ENCODE measurements around the gene GGNBP2.

Gene GGNBP2

DNA sequence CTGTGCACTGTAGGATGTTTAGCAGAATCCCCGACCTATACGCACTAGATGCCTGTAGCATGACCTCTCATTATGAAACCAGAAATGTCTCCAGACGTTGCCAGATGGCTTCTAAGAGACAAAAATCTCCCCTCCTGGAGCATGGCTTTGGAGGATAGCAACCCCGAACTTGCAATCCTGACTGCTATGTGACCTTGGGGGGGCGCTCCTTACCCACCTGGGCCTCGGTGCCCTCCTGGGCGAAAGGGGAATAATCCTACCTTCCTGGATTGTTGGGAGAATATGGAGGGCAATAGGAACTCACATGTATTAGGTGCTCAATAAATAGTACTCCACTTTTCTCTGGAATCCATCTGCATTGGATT lies 64.8 kb downstream of the GGNBP2 start:
- no peak overlapping the region for H3K4me3 Mint-ChIP-seq
- H3K4me1 Mint-ChIP-seq = peaks cover 28% of the 10 kb centered on the region
- H3K27ac Mint-ChIP-seq = no peak overlapping the region
- no peaks in the 10 kb centered on the region for H3K9me3 Mint-ChIP-seq
- no peak for DNase-seq
- H3K27me3 Mint-ChIP-seq = peaks cover 4% of the 10 kb centered on the region
- peaks cover 2% of the 10 kb centered on the region for H3K36me3 Mint-ChIP-seq
- CTCF ChIA-PET = no interaction called here

DNA sequence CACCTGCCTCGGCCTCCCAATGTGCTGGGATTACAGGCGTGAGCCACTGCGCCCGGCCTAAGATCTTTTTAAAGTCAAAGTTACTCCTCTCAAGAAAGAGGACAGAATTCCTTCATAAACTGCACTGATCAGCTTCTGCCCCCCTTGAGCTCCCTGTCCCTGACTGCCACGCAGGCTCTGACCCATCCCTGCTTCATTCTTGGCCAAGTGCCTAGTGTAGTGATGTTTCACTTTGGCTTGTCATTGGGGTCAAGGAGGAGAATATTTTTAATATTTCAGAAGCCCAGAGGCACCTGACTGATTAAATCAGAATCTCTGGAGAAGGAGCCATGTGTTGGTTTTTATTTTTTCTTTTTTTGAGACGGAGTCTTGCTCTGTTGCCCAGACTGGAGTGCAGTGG lies 65.8 kb downstream of the GGNBP2 start:
- Mint-ChIP-seq H3K36me3 (peaks cover 2% of the 10 kb centered on the region), H3K9me3 (no peaks in the 10 kb centered on the region), H3K4me3 (no peak overlapping the region), H3K27ac (no peak overlapping the region), H3K4me1 (peaks cover 21% of the 10 kb centered on the region), H3K27me3 (peaks cover 4% of the 10 kb centered on the region)
- CTCF ChIA-PET = interaction anchor here (1.2 to 2.4 kb wide), 2 partner anchors 8 to 15 kb away, joined by 6 to 9 read pairs; no protein-coding TSS in a partner anchor
- DNase-seq = no peak

DNA sequence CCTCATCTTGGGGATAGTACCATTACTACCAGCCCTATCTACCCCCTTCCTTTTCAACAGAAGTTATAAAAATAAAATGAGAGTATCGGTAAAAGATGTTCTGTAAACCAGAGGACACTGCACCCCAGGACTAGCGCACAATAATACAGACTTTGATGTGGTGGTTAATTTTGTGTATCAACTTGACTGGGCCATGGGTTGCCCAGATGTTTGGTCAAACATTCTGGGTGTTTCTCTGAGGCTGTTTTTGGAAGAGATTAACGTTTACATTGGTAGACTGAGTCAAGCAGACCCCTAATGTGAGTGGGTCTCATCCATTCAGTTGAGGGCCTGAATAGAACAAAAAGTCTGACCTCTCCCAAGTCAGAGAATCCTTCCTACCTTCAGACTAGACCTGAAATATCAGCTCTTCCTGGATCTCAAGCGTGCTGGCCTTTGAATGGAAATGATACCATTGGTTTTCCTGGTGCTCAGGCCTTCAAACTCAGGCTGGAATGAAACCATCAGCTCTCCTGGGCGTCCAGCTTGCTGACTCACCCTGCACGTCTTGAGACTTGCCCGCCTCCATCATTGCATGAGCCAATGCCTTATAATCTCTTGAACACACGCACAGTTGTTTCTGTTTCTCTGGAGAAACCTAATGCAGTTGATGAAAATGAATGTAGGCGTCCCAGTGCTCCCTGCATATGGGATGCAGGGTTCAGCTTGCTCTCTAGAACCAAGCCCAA lies 66.8 kb downstream of the GGNBP2 start:
- no peak for DNase-seq
- CTCF ChIA-PET = interaction anchor here (1.2 to 2.4 kb wide), 2 partner anchors 9 to 14 kb away, joined by 6 to 9 read pairs; no protein-coding TSS in a partner anchor
- Mint-ChIP-seq H3K9me3 (no peaks in the 10 kb centered on the region), H3K27ac (no peak overlapping the region), H3K27me3 (peaks cover 6% of the 10 kb centered on the region), H3K4me1 (peaks cover 14% of the 10 kb centered on the region), H3K36me3 (peaks cover 2% of the 10 kb centered on the region), H3K4me3 (no peak overlapping the region)

DNA sequence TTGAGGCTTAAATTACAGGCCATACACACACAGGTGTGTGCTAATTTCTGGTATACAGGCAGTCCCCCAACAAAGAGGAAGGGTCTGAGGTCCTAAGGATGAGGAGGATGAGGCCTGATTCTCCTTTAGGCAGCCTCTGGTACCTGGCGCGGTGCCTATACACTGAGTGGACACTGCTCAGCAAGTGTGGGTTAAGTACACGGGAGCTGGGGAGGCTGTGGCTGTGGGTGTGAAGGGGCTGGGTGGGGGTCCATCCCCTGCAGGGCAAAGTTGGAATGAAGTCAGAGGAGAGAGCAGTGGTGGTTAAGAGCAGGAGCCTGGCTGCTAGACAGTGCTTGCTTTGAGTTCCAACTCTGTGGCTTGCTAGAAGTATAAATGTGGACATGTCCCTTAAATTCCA lies 67.6 kb downstream of the GGNBP2 start:
- Mint-ChIP-seq H3K27ac (no peak overlapping the region), H3K9me3 (no peaks in the 10 kb centered on the region), H3K4me3 (no peak overlapping the region), H3K4me1 (peaks cover 14% of the 10 kb centered on the region), H3K36me3 (peaks cover 2% of the 10 kb centered on the region), H3K27me3 (peaks cover 10% of the 10 kb centered on the region)
- DNase-seq = no peak
- CTCF ChIA-PET = interaction anchor here (2.4 kb wide), 2 partner anchors 11 to 13 kb away, joined by 5 to 9 read pairs; partner anchors contain the start of gene MRM1

DNA sequence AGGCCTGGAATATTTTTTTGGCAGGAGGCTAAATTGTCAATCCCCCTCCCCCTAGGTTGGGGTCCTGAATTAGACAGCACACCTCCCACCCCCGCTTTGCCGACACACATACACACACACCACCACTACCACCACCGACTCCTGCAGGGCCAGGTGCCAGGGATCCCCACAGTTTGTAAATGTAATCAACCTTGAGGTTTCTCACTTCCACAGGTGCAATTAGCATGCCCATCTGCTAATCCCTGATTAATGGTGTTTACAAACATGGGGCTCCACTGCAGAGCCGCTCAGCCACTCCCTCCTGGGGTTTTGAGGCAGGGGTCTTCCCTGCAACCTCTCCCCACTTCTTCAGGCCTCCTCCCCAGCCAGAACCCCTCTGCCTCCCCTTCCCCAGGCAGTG lies 68.4 kb downstream of the GGNBP2 start:
- peaks cover 10% of the 10 kb centered on the region for H3K4me1 Mint-ChIP-seq
- peaks cover 15% of the 10 kb centered on the region for H3K27me3 Mint-ChIP-seq
- no peak for DNase-seq
- H3K36me3 Mint-ChIP-seq = peaks cover 1% of the 10 kb centered on the region
- no peaks in the 10 kb centered on the region for H3K9me3 Mint-ChIP-seq
- CTCF ChIA-PET = interaction anchor here (2.4 kb wide), 1 partner anchor 11 kb away, joined by 5 read pairs; the partner anchor contains the start of gene MRM1
- H3K27ac Mint-ChIP-seq = no peak overlapping the region
- H3K4me3 Mint-ChIP-seq = no peak overlapping the region

DNA sequence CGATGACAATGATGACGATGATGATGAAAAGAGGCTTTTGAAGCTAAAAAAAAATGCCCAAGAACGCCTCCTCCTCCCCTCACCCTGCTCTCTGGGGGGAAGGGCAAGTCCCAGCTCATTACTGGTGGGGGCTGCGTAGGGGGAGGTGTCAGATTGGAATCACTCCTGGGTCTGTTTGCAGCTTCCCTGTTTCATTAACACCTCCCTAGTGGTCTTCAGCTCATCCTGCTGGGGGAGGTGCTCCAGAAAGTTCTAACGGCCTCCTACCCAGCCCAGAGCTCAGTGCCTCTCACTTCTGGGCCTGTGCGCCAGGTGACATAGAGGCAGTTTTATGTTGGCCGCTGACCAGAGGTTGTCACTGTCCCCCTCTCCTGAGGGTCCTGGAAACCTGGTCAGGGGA lies 69.4 kb downstream of the GGNBP2 start:
- Mint-ChIP-seq H3K4me1 (peaks cover 1% of the 10 kb centered on the region), H3K36me3 (peaks cover 1% of the 10 kb centered on the region), H3K27me3 (peaks cover 15% of the 10 kb centered on the region), H3K27ac (no peak overlapping the region), H3K4me3 (no peak overlapping the region), H3K9me3 (no peaks in the 10 kb centered on the region)
- CTCF ChIA-PET = interaction anchor here (1.4 to 2.4 kb wide), 2 partner anchors 12 kb away, joined by 3 to 5 read pairs; partner anchors contain the start of gene MRM1
- DNase-seq = no peak

DNA sequence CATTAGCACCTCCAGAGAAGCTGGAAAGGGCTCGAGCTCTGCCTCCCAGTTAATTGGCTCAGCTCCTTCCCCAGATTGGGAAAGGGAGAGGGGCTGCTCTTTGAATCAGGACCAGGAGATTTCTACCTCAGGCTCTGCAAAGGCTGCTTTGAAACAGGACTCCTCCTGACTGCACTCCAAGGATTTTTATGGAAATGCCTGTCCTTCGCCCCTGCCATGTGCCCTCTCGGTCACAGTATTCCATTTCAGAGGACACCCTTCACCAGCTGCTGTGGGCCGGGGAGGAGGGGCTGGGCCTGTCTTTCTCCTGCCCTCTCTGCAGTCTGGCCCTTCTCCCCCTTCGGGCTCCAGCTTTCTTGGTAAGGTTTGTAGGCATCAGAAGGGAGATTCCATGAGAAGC lies 70.2 kb downstream of the GGNBP2 start:
- Mint-ChIP-seq H3K27ac (no peak overlapping the region), H3K4me1 (no peaks in the 10 kb centered on the region), H3K36me3 (no peaks in the 10 kb centered on the region), H3K27me3 (peaks cover 15% of the 10 kb centered on the region), H3K9me3 (no peaks in the 10 kb centered on the region), H3K4me3 (no peak overlapping the region)
- DNase-seq = no peak
- CTCF ChIA-PET = interaction anchor here (1.2 to 2.4 kb wide), 4 partner anchors 11 to 13 kb away, joined by 3 to 11 read pairs (median 4); partner anchors contain the start of gene MRM1

DNA sequence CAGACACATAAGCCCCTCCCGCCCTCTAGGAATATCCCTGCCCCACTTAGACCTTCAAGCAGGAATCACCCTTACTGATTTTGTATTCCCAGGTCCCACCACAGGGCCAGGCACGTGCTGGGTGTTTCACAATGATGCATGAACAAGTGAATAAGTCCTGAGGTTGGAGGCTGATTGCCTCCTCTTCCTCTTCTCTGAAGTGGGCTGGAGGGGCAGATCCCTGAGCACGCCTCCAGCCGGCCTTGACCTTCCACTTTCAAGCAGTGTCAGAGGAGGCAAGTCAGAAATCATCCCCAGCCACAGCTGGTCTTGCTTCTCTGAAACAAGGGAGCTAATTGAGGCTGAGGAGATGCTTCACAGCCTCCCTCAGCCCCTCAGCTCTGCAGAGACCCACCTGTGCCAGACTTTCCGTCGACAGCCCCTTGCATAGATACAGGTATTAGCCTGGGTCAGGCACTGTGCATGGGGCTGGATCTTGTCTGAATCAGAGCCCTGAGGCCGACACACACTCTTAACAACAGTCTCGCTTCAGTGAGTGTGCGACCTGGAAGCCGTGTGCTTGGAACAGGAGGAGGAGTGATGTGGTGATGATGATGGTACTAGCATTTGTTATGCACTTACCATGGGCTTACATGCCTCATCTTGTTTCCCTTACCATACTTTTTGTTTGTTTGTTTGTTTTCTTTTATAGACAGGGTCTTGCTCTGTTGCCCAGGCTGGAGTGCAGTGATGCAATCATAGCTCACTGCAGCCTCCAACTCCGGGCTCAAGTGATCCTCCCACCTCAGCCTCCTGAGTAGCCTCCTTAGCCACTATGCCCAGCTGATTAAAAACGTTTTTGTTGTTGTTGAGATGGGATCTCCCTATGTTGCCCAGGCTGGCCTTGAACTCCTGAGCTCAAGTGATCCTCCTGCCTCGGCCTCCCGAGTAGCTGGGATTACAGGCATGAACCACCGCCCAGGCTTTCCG lies 71.6 kb downstream of the GGNBP2 start:
- peaks cover under 1% of the 10 kb centered on the region for H3K4me1 Mint-ChIP-seq
- no peak overlapping the region for H3K4me3 Mint-ChIP-seq
- peaks cover 17% of the 10 kb centered on the region for H3K27me3 Mint-ChIP-seq
- no peak overlapping the region for H3K27ac Mint-ChIP-seq
- H3K9me3 Mint-ChIP-seq = no peaks in the 10 kb centered on the region
- no peaks in the 10 kb centered on the region for H3K36me3 Mint-ChIP-seq
- DNase-seq = no peak
- CTCF ChIA-PET = interaction anchor here (1.2 to 2.2 kb wide), 3 partner anchors 10 to 13 kb away, joined by 4 to 11 read pairs (median 4); no protein-coding TSS in a partner anchor

DNA sequence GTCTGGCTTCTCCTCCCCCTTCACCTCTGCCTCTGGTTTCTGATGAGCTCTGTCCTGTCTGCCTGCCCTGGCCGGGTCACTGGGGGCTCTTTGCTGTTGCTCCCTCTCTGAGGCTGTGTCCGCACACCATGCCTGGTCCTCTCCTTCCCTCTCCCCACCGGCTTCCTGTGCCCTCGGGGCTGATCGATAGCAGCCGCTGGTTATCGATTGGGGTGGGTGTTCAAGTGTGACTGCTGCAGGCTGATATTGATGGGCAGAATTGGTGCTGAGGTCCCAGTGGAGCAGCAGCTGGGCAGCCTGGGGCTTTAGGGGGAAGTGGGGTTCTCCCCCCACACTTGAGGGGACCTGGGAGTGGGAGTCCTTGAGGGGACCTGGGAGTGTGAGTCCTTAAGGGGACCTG lies 73.1 kb downstream of the GGNBP2 start:
- H3K4me1 Mint-ChIP-seq = peaks cover 2% of the 10 kb centered on the region
- peaks cover 19% of the 10 kb centered on the region for H3K27me3 Mint-ChIP-seq
- DNase-seq = no peak
- no peaks in the 10 kb centered on the region for H3K36me3 Mint-ChIP-seq
- CTCF ChIA-PET = interaction anchor here (1.8 kb wide), 1 partner anchor 10 kb away, joined by 4 read pairs; no protein-coding TSS in a partner anchor
- H3K9me3 Mint-ChIP-seq = no peaks in the 10 kb centered on the region
- H3K27ac Mint-ChIP-seq = no peak overlapping the region
- H3K4me3 Mint-ChIP-seq = no peak overlapping the region

DNA sequence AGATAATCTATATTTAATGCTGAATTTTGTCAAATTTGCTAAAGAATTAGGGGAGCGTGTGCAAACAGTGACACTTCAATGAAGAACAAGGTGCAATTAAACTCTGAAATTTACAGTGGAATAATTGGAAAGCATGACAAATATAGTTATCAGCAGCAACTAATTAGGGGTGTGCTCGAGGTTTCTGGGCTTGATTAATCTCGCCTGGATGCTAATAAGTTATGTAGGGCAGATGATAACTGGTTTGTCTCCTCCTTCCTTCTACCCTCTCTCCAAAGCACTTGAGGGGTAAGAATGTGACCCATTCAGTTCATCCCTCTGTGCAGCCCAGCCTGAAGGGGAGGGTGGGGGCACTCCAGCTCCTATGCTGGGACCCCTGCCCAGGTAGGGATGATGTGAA lies 78.6 kb downstream of the GGNBP2 start:
- H3K36me3 Mint-ChIP-seq = no peaks in the 10 kb centered on the region
- no peak for DNase-seq
- peaks cover 4% of the 10 kb centered on the region for H3K27me3 Mint-ChIP-seq
- H3K4me1 Mint-ChIP-seq = peaks cover 2% of the 10 kb centered on the region
- CTCF ChIA-PET = interaction anchor here (1.2 to 4.3 kb wide), 3 partner anchors 20 to 617 kb away, joined by 5 to 27 read pairs (median 6); no protein-coding TSS in a partner anchor
- H3K4me3 Mint-ChIP-seq = no peak overlapping the region
- no peaks in the 10 kb centered on the region for H3K9me3 Mint-ChIP-seq
- no peak overlapping the region for H3K27ac Mint-ChIP-seq

DNA sequence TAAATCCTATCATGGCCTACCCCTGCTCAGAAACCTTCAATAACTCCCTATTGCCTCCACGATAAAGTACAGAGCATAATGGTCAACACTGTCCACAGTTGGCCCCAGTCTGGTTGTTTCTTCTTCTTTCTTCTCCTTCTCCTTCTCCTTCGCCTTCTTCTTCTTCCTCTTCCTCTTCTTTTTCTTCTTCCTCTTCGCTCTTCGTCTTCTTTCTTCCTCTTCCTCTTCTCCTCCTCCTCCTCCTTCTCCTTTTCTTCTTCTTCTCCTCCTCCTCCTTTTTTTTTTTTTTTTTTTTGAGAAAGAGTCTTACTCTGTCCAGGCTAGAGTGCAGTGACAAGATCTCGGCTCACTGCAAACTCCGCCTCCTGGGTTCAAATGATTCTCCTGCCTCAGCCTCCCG lies 80.5 kb downstream of the GGNBP2 start:
- no peaks in the 10 kb centered on the region for H3K36me3 Mint-ChIP-seq
- H3K27me3 Mint-ChIP-seq = peaks cover 4% of the 10 kb centered on the region
- no peaks in the 10 kb centered on the region for H3K9me3 Mint-ChIP-seq
- CTCF ChIA-PET = interaction anchor here (0.7 to 7.6 kb wide), 14 partner anchors 9 to 748 kb away, joined by 3 to 63 read pairs (median 4); no protein-coding TSS in a partner anchor
- no peak for DNase-seq
- no peak overlapping the region for H3K4me3 Mint-ChIP-seq
- peaks cover 2% of the 10 kb centered on the region for H3K4me1 Mint-ChIP-seq
- no peak overlapping the region for H3K27ac Mint-ChIP-seq

DNA sequence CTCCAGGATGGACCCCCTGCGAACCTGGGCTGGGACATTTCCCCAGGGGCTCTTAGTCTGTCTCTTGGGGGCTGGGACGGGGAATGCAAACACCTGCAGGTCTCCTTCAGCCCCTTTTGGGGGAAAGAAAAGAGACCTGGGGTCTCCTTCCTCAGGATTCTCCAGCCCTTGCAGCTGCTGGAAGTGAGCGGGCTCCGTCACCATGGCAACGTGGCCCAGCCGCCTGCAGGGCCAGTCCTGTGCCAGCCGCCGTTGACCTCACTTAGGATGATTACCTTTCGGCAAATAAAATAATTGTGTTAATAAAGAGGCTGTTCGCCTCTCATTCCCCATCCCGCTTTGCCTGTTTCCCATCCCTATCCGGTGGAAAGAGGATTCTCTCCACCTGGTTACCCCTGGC lies 82.4 kb downstream of the GGNBP2 start:
- no peak overlapping the region for H3K27ac Mint-ChIP-seq
- H3K9me3 Mint-ChIP-seq = no peaks in the 10 kb centered on the region
- no peaks in the 10 kb centered on the region for H3K4me1 Mint-ChIP-seq
- no peak overlapping the region for H3K4me3 Mint-ChIP-seq
- CTCF ChIA-PET = interaction anchor here (1.9 to 7.6 kb wide), 4 partner anchors 24 to 420 kb away, joined by 9 to 63 read pairs (median 22); no protein-coding TSS in a partner anchor
- H3K27me3 Mint-ChIP-seq = peaks cover 12% of the 10 kb centered on the region
- no peak for DNase-seq
- H3K36me3 Mint-ChIP-seq = no peaks in the 10 kb centered on the region

DNA sequence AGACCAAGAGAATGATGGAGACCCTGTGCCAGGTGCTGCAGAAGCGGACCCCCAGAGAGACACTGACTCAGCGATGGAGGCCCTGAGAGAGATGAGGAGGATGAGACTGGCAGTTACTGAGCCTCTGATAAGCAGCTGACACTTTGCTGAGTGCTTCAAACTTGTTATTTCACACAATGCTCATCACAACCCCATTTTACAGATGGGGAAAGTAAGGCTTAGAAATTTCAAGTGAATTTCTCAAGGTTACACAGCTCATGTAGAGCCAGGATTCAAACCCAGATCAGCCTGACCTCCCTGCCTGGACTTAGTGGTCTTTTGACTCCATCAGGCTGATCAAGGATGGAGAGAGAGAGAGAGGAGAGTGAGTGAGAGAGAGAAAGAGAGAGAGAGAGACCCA lies 83.9 kb downstream of the GGNBP2 start:
- H3K27ac Mint-ChIP-seq = no peak overlapping the region
- peaks cover 26% of the 10 kb centered on the region for H3K27me3 Mint-ChIP-seq
- CTCF ChIA-PET = interaction anchor here (0.7 to 7.6 kb wide), 11 partner anchors 11 to 743 kb away, joined by 3 to 63 read pairs (median 5); no protein-coding TSS in a partner anchor
- no peaks in the 10 kb centered on the region for H3K9me3 Mint-ChIP-seq
- no peaks in the 10 kb centered on the region for H3K36me3 Mint-ChIP-seq
- no peak for DNase-seq
- H3K4me1 Mint-ChIP-seq = no peaks in the 10 kb centered on the region
- no peak overlapping the region for H3K4me3 Mint-ChIP-seq
